Kidney (tissue), 14 donors: ENCODE data around the gene RUSC2. TPM values are rescaled to one million over a fixed set of nuclear protein-coding genes. Genes with fewer than 3 reads are reported as not detected.
A peak's percentile ranks its signal among the peaks of the same experiment; 100 is the strongest.

Experiments used
- DNase-seq, 5 donors: peaks; one replicate each; pipeline ENCODE4 v3.0.0-alpha.2; 2013 to 2020
- FAIRE-seq: peaks from 2 replicates; lab custom pipeline; 2012; peaks lifted over from hg19 to GRCh38; lab: Jason Lieb, UNC
- H3K27ac ChIP-seq, 2 donors: one replicate each; pipeline ENCODE4 v1.7.0; 2013; ENCODE audit warnings: low read depth in 2 of 2, low read length in 2 of 2, inconsistent platforms in 1 of 2
- H3K27me3 ChIP-seq: one replicate; pipeline ENCODE4 v1.7.1; 2013; ENCODE audit warnings: low read length, inconsistent platforms; ENCODE audit not compliant: control insufficient read depth, insufficient read depth
- H3K36me3 ChIP-seq, 3 donors: one replicate each; pipeline versions ENCODE4 v1.7.0 to v1.7.1; 2013; ENCODE audit warnings: low read length in 3 of 3, control low read depth in 1 of 3, inconsistent platforms in 1 of 3; ENCODE audit not compliant: insufficient read depth in 3 of 3, control insufficient read depth in 2 of 3
- H3K4me1 ChIP-seq, 3 donors: one replicate each; pipeline versions ENCODE4 v1.7.0 to v1.7.1; 2013; ENCODE audit warnings: low read length in 3 of 3, inconsistent platforms in 1 of 3, low read depth in 1 of 3; ENCODE audit not compliant: control insufficient read depth in 2 of 3, insufficient read depth in 2 of 3
- H3K4me3 ChIP-seq, 3 donors: one replicate each; pipeline versions ENCODE4 v1.7.0 to v1.8.1; 2013; ENCODE audit warnings: low read length in 3 of 3, control low read depth in 1 of 3, inconsistent platforms in 1 of 3
- H3K9ac ChIP-seq, 3 donors: one replicate each; pipeline versions ENCODE4 v1.7.0 to v1.7.1; 2013; ENCODE audit warnings: low read length in 3 of 3, control low read depth in 1 of 3, inconsistent platforms in 1 of 3
- H3K9me3 ChIP-seq, 3 donors: one replicate each; pipeline versions ENCODE4 v1.7.0 to v1.7.1; 2013; ENCODE audit warnings: low read length in 3 of 3, control low read depth in 1 of 3, inconsistent platforms in 1 of 3; ENCODE audit not compliant: control insufficient read depth in 2 of 3, insufficient read depth in 1 of 3
- CTCF ChIP-seq: IDR thresholded peaks from 3 replicates; pipeline ENCODE4 v1.5.1; 2012; ENCODE audit warnings: mild to moderate bottlenecking, moderate library complexity, borderline replicate concordance; ENCODE audit not compliant: insufficient read depth; ENCODE audit errors: extremely low read depth
- intact Hi-C: fragments of 100-400 bp; cut with DNase I; formaldehyde crosslinking; loops from one replicate; pipeline ENCODE4 v1.11.1; 2022
- polyA plus RNA-seq: library from polyadenylated mRNA; stranded (reverse); fragments of 350-450 nt; fragmentation: Illumina TruSeq; extraction: RNeasy Lipid Tissue Mini Kit (QIAGEN cat#74804); gene quantifications from one replicate; pipeline ENCODE4 v1.2.3, GENCODE V29; 2014; ENCODE audit warnings: low read depth, low replicate concordance; ENCODE audit not compliant: insufficient read depth
- total RNA-seq: library from RNA; stranded (reverse); fragmentation: NEBNext Ultra II Directional; extraction: Animal tissue kit (Norgen Biotek cat#: 25700); gene quantifications from one replicate; pipeline ENCODE4 v1.2.1, GENCODE V29; 2021
- donor health status: control.
- donor health status: control.
- donor health status: control.
- donor health status: control.
- donor health status: control.
- donor health status: DM: yes; HTN: yes; CAD: no.
- donor health status: Normal renal cell carcinoma (clear cell type).

Gene RUSC2
- total and polyA plus RNA-seq, 2 donors from 2014 or later, result 13.4 to 27.3 TPM

DNA sequence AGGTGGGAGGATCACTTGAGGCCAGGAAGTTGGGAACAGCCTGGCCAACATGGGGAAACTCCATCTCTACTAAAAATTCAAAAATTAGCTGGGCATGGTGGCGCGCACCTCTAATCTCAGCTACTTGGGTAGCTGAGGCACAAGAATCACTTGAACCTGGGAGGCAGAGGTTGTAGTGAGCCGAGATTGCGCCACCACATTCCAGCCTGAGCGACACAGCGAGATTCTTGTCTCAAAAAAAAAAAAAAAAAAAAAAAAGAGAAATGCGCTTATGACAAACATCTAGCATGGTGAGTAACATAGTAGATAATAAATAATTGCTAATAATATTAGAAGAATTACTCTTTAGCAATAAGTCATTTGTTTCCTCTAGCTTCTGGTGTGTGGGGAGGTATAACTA lies 25.9 kb downstream of the RUSC2 start:
- Histone ChIP-seq H3K27ac (peak overlapping the region; percentile 61 to 71), H3K4me3 (no peak overlapping the region), H3K9ac (no peak overlapping the region), H3K27me3 (no peaks in the 10 kb centered on the region), H3K36me3 (no peaks in the 10 kb centered on the region), H3K4me1 (peaks cover 9 to 71% (median 45%) of the 10 kb centered on the region in 3 donors), H3K9me3 (no peaks in the 10 kb centered on the region)
- no peak for TF ChIP-seq CTCF
- no peak for FAIRE-seq
- intact Hi-C loops, result no loop called here
- no peak for DNase-seq

- Histone ChIP-seq H3K4me3 (no peak overlapping the region), H3K9me3 (no peaks in the 10 kb centered on the region), H3K27me3 (no peaks in the 10 kb centered on the region), H3K27ac (peak overlapping the region; percentile 61 to 87), H3K4me1 (peaks cover 9 to 71% (median 47%) of the 10 kb centered on the region in 3 donors), H3K36me3 (no peaks in the 10 kb centered on the region), H3K9ac (peak overlapping the region in 1 of 3 donors; percentile 17)
- intact Hi-C loops, result no loop called here
- FAIRE-seq (no peak), DNase-seq (peak in 2 of 5 donors; percentile 29 to 58)
- no peak for TF ChIP-seq CTCF
Measured at GRCh38 chr9:35516479-35516878, 26.6 kb downstream of the RUSC2 start.

DNA sequence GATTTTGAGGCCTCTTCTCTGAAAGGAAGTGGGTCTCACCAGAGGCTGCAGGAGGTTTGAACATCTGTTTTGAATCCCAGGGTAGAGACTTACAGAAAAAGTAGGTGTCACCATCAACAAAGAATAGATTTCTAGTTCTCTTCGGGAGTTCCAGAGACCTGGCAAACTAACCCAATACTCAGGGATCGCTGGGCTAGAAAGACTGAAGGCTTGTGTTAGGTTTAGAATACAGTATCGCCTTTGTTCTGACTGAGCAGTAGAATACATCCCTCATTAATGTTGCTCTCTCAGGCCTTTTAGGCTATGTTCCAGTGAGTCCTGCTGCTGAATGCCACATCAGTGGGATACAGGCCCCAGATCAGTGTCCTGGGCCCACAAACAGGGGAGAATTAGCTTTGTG lies 27.2 kb downstream of the RUSC2 start:
- FAIRE-seq (no peak), DNase-seq (peak in 1 of 5 donors; percentile 45)
- intact Hi-C loops, result no loop called here
- no peak for TF ChIP-seq CTCF
- peak overlapping the region; percentile 85 to 87 for H3K27ac ChIP-seq
- peak overlapping the region in 1 of 3 donors; percentile 31 for H3K9ac ChIP-seq
- H3K27me3 ChIP-seq, result no peaks in the 10 kb centered on the region
- H3K4me1 ChIP-seq, result peaks cover 9 to 72% (median 53%) of the 10 kb centered on the region in 3 donors
- no peak overlapping the region for H3K4me3 ChIP-seq
- H3K36me3 ChIP-seq, result no peaks in the 10 kb centered on the region
- no peaks in the 10 kb centered on the region for H3K9me3 ChIP-seq
